Esophagus squamous epithelium (tissue), 4 donors: ENCODE results near the gene ZNF579.
"Not testable (repeated sequence)": the region's sequence is repeated elsewhere in the genome, so short reads cannot be mapped to it uniquely, and the experiment has no call there.

Experiments used
- CTCF ChIP-seq, 6 experiments: fragments of 450-650 bp in 4 of 6; fragments of 200-600 bp in 2 of 6; sonication (generic) in 2 of 6; IDR thresholded peaks; one replicate each; pipeline ENCODE4 v1.5.1; 2016 to 2019; ENCODE audit warnings: antibody characterized with exemption in 6 of 6, mild to moderate bottlenecking in 4 of 6, moderate library complexity in 4 of 6
- POLR2A ChIP-seq, 4 donors: fragments of 450-650 bp; IDR thresholded peaks; one replicate each; pipeline ENCODE4 v1.6.1; 2017; ENCODE audit warnings: antibody characterized with exemption in 4 of 4, mild to moderate bottlenecking in 4 of 4, moderate library complexity in 3 of 4

- not testable (repeated sequence) for TF ChIP-seq CTCF, POLR2A (IDR thresholded peaks at IDR 0.05)
Measured at GRCh38 chr19:55582284-55582683, 1.6 kb upstream of the ZNF579 start.
